HepG2 (cell line): ENCODE data around the gene RNGTT. TPM values are rescaled to one million over a fixed set of nuclear protein-coding genes. Genes with fewer than 3 reads are reported as not detected.

Experiments used
- DMTF1 ChIP-seq: sonication (generic); formaldehyde crosslinking; IDR thresholded peaks from 2 replicates; pipeline ENCODE4 v1.4.0; 2020; ENCODE audit warnings: mild to moderate bottlenecking, missing genetic modification reagents
- EHMT2 ChIP-seq: fragments of 200-600 bp; sonication (generic); IDR thresholded peaks from 2 replicates; pipeline ENCODE4 v1.7.0; 2017; ENCODE audit warnings: antibody characterized with exemption, low read depth, low read length, borderline replicate concordance
- FOXA3 ChIP-seq: IDR thresholded peaks from 2 replicates; pipeline ENCODE4 v1.6.1; 2016; ENCODE audit warnings: missing genetic modification reagents, missing compliant biosample characterization
- GMEB1 ChIP-seq: sonication (generic); formaldehyde crosslinking; IDR thresholded peaks from 2 replicates; pipeline ENCODE4 v1.5.1; 2020; ENCODE audit warnings: missing genetic modification reagents, mild to moderate bottlenecking, borderline replicate concordance
- HNRNPK ChIP-seq: fragments of 200-400 bp; formaldehyde crosslinking; IDR thresholded peaks from 2 replicates; pipeline ENCODE4 v1.6.1; 2018; ENCODE audit warnings: low read length, low read depth, moderate library complexity, mild to moderate bottlenecking; ENCODE audit not compliant: poor library complexity, severe bottlenecking
- NFATC3 ChIP-seq: sonication (generic); formaldehyde crosslinking; IDR thresholded peaks from 2 replicates; pipeline ENCODE4 v1.5.1; 2020; ENCODE audit warnings: mild to moderate bottlenecking, missing genetic modification reagents
- PPARG ChIP-seq: conservative IDR thresholded peaks from 2 replicates; pipeline ENCODE4 v1.6.1; 2016; ENCODE audit warnings: missing biosample characterization, missing genetic modification reagents
- SRY ChIP-seq: sonication (generic); formaldehyde crosslinking; IDR thresholded peaks from 2 replicates; pipeline ENCODE4 v1.8.0; 2022; ENCODE audit warnings: mild to moderate bottlenecking, missing genetic modification reagents
- WIZ ChIP-seq: sonication (generic); formaldehyde crosslinking; IDR thresholded peaks from 2 replicates; pipeline ENCODE4 v1.5.1; 2020; ENCODE audit warnings: mild to moderate bottlenecking, missing genetic modification reagents
- YY1 ChIP-seq: IDR thresholded peaks from 2 replicates; pipeline ENCODE4 v1.6.1; 2011; ENCODE audit warnings: low read length, low read depth, moderate library complexity, mild to moderate bottlenecking; ENCODE audit not compliant: insufficient read depth, insufficient replicate concordance
- ZBTB14 ChIP-seq: sonication (generic); formaldehyde crosslinking; IDR thresholded peaks from 2 replicates; pipeline ENCODE4 v1.4.0; 2020; ENCODE audit warnings: missing genetic modification reagents
- ZBTB37 ChIP-seq: sonication (generic); formaldehyde crosslinking; IDR thresholded peaks from 2 replicates; pipeline ENCODE4 v1.4.0; 2020; ENCODE audit warnings: mild to moderate bottlenecking, missing genetic modification reagents
- ZBTB8A ChIP-seq: sonication (generic); formaldehyde crosslinking; IDR thresholded peaks from 2 replicates; pipeline ENCODE4 v1.4.0; 2020; ENCODE audit warnings: mild to moderate bottlenecking, low read depth, missing genetic modification reagents, borderline replicate concordance
- ZFP82 ChIP-seq: sonication (generic); formaldehyde crosslinking; IDR thresholded peaks from 2 replicates; pipeline ENCODE4 v1.5.1; 2020; ENCODE audit warnings: mild to moderate bottlenecking, missing genetic modification reagents, borderline replicate concordance
- ZFX ChIP-seq: sonication (generic); formaldehyde crosslinking; IDR thresholded peaks from 2 replicates; pipeline ENCODE4 v1.4.0; 2020; ENCODE audit warnings: mild to moderate bottlenecking, low read depth, missing genetic modification reagents, moderate library complexity
- ZNF18 ChIP-seq: sonication (generic); formaldehyde crosslinking; IDR thresholded peaks from 2 replicates; pipeline ENCODE4 v1.8.0; 2022; ENCODE audit warnings: mild to moderate bottlenecking, missing genetic modification reagents; ENCODE audit not compliant: insufficient replicate concordance
- ZNF512B ChIP-seq: sonication (generic); formaldehyde crosslinking; IDR thresholded peaks from 2 replicates; pipeline ENCODE4 v1.5.1; 2020; ENCODE audit warnings: missing genetic modification reagents, mild to moderate bottlenecking, borderline replicate concordance
- ZNF614 ChIP-seq: IDR thresholded peaks from 2 replicates; pipeline ENCODE4 v1.6.1; 2018; ENCODE audit warnings: missing biosample characterization, missing genetic modification reagents, inconsistent platforms, borderline replicate concordance
- polyA plus RNA-seq, 8 experiments: library from polyadenylated mRNA; depleted of rRNA in 3 of 8; stranded (reverse) in 7 of 8; unstranded in 1 of 8; fragments of >200 nt; fragmentation: Illumina TruSeq in 4 of 8; extraction: Trizol in 4 of 8; gene quantifications; 2 replicates each; pipeline versions ENCODE4 v1.2.1 to v1.2.3, GENCODE V29; 2011 to 2016; ENCODE audit warnings: low read depth in 4 of 8, missing spikeins in 1 of 8, mixed read lengths in 1 of 8; ENCODE audit not compliant: insufficient read depth in 1 of 8
- total RNA-seq, 5 experiments: library from RNA; depleted of rRNA; stranded (reverse); fragments of >200 nt; fragmentation: Illumina TruSeq; extraction: Trizol; gene quantifications; 2 replicates each; pipeline ENCODE4 v1.2.3, GENCODE V29; 2016; ENCODE audit warnings: low read depth in 1 of 5

Gene RNGTT
- total and polyA plus RNA-seq, 2 of the 13 experiments (the other 11 are each of a cell fraction or from before 2014, with no cell fraction given): 6.0 to 22.6 TPM

- no peak for TF ChIP-seq ZNF614 (CRISPR knock-in tag)
- TF ChIP-seq FOXA3 (CRISPR knock-in tag): peak; percentile 97
- peak; percentile 48; the same call in 1 of the 2 replicates for TF ChIP-seq PPARG (CRISPR knock-in tag)
- no peak for TF ChIP-seq ZBTB8A (CRISPR knock-in tag)
- TF ChIP-seq NFATC3 (CRISPR knock-in tag): no peak
- no peak for TF ChIP-seq ZNF512B (CRISPR knock-in tag)
- no peak for TF ChIP-seq GMEB1
- no peak for TF ChIP-seq WIZ (CRISPR knock-in tag)
- TF ChIP-seq ZFX: no peak
- no peak for TF ChIP-seq DMTF1 (CRISPR knock-in tag)
- peak; percentile 80; the same call in 1 of the 2 replicates for TF ChIP-seq EHMT2
- no peak for TF ChIP-seq YY1
- TF ChIP-seq HNRNPK: no peak
- no peak for TF ChIP-seq ZBTB14 (CRISPR knock-in tag)
- TF ChIP-seq ZBTB37 (CRISPR knock-in tag): no peak
- TF ChIP-seq SRY (CRISPR knock-in tag): no peak
- peak; percentile 28 for TF ChIP-seq ZNF18
- no peak for TF ChIP-seq ZFP82 (CRISPR knock-in tag)
Measured at GRCh38 chr6:88709819-88710246, 253.6 kb downstream of the RNGTT start (continued).
